Retina (tissue), 1 donor: Measurements from ENCODE around the gene BPIFA3.

Experiments
- DNase-seq: peaks from one replicate; pipeline ENCODE4 v3.0.0-alpha.2; 2016

Gene BPIFA3

DNA sequence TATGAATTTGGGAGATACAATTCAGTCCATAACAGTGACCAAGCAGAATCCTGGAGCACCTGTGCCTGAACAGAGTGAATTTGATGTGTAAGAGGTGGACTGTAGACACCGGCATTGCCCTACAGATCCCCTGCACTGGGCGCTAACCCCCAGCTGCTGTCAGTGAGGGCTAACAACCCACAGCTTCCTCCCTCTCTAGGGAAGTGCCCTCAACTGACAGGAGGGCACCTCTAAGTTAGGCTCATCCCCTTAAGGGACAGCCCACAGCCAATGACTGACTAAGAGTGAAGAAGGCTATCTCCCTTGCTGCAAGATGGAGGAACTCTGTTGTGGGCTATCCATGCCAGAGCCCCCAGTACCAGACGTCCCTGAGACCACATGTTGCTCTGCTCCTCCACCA, 50.5 kb downstream of the BPIFA3 start:
- DNase-seq, result no peak

DNA sequence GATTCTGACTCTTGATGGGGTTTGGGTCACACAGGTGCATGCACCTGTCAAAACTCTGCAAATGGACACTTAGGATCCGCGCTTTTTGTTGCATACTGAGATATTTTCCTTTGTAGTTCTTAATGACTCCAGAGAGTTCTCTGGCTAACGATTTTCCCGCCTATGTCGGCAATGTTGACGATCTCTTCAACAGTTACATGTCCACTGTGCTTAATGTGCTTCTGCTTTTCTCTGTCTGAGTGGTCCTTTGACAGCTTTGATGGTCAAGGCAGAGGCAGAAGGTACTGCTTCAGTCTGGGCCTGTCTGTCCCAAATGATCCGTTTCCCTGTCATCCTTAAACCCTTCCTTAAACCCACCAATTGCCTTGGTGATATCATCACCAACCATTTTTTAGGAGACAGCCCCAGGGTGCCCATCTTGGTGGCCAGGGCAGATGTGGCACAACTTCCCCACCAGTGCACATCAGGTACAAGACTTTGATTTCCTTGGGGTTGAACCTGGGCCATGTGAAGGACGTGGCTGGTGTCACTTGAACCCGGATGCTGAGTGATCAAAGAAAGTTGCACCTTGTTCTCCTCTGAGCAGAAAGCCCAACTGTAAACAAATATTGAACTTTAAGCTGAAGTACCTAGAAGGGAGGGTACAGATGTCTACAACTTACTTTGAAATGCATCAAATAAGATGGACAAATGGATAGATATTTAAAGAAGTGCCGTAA, 55.2 kb downstream of the BPIFA3 start:
- no peak for DNase-seq

DNA sequence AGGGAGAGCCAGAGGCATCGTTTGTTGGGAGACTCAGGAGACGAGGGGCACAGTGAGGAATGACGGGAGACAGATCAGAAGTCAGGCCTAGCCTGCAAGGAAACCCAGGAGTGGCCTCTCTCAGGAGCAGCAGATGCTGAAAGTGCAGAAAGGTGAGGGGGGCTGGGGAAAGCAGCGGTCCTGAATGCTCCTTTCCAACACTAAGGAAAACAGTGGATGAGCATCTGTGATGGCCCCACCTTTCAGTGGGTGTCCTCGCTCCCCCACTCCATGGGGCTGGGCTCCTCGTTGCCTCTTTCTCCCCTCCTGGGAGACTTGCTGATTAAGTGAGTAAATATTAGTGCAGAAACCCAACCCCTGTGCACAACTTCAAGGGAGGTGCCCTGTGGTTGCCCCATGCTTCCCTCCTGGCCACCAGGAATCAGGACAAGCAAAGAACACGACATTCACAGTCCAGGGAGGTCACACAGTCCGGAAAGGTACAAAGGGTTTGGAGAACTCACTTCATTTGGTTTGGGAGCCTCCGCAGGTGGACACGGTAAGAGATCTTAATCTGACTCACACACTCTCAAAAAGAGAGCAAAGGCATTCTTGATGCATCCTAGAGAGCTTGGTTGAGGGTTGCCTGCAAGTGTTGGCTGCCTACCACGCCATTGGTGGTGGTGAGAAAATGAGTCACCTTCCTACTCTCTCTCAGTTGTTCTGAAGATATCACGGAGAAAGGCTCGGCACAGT, 56.1 kb downstream of the BPIFA3 start:
- no peak for DNase-seq

DNA sequence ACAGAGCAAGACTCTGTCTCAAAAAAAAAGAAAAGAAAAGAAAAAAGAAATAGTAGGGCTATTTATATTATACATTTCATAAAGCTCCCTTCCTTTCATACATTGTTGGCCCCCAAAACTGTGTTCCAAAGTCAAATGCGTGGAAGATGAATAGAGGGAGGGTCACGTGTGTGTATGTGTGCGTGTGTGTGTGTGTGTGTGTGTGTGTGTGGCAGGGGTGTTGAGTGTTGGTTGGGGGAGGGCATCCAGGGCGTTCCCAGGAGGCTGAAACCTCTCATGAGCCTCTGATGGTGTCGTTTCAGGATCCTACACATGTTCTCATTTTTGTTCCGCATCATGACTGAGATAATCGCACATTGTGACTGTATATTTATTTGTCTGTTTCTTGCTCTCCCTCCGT, 58.1 kb downstream of the BPIFA3 start:
- no peak for DNase-seq

DNA sequence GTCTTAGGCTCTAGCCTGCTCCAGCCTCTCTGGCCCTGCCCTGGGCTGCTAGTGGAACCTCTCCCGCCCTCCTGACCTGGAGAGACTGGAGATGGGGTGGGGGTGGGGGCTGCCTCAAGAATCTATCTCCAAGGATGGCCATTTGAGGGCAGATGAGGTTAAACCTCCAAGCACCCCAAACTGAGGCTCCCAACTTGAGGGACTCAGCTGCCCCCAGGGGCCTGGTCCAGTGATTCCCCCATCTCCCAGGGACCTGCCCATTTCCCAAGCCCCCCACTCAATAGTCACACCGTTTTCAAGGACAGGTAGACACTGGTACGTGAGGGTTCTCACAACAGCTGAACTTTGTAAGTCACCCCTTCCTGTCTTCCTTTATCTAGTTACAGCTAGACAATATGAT, 58.7 kb downstream of the BPIFA3 start:
- no peak for DNase-seq

DNA sequence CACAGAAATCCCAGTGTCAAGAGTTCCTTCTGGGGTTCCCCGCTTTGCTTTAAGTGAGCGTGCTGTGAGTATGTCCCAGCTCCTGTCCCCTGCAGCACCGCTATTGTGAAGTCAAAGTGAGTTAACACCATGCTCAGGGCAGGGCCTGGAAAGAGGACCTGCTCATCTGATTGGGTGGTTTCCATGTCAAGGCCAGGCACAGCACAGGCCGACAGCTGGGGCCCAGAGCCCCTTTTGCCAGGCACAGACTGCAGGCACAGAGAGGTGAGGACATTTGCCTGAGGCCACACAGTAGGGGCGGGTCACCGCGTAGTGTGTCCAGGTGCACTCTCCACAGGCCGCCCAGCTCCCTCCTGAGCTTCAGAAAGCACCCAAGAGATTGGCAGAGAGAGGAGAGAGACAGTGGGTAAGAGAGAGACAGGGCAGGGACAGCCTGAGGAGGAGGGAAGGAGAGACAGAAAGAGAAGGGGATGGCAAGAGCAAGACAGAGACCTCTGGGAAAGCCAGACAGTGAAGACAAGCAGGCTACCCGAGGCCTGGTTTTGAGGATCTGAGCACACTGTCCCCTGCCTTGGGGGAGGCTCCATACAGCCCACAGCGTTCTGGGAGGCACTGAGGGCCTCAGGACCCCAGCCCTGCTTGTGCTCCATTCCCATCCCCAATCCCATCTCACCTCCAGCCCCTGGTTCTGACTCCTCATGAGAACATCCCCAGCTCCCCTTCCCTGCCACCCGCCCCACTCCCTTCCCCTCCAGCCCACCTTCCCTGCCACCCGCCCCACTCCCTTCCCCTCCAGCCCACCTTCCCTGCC, 59.4 kb downstream of the BPIFA3 start:
- no peak for DNase-seq
